Lower leg skin (tissue), 3 donors: ENCODE measurements around the gene ALCAM.

Source experiments
- CTCF ChIP-seq, 3 donors: fragments of 450-650 bp; IDR thresholded peaks; one replicate each; pipeline ENCODE4 v1.5.1; 2016; ENCODE audit warnings: antibody characterized with exemption in 3 of 3, mild to moderate bottlenecking in 3 of 3, moderate library complexity in 2 of 3
- POLR2A ChIP-seq, 2 donors: fragments of 450-650 bp; IDR thresholded peaks; one replicate each; pipeline ENCODE4 v1.6.1; 2016 to 2017; ENCODE audit warnings: antibody characterized with exemption in 2 of 2, mild to moderate bottlenecking in 1 of 2, moderate library complexity in 1 of 2

GRCh38 chr3:105444725-105445124 is 78.0 kb downstream of the ALCAM start:
- no peak for TF ChIP-seq CTCF (IDR thresholded peaks at IDR 0.05)
- TF ChIP-seq POLR2A (IDR thresholded peaks at IDR 0.05), result no peak
